PFSK-1 (cell line): ENCODE results near the gene COLQ.

ENCODE experiments used
- POLR2AphosphoS5 ChIP-seq: IDR thresholded peaks from 2 replicates; pipeline ENCODE4 v1.6.1; 2012; ENCODE audit warnings: low read depth, mild to moderate bottlenecking, control low read depth, low read length, moderate library complexity
- SIN3A ChIP-seq: IDR thresholded peaks from 2 replicates; pipeline ENCODE4 v1.6.1; 2012; ENCODE audit warnings: mild to moderate bottlenecking, low read length, moderate library complexity, borderline replicate concordance; ENCODE audit not compliant: insufficient read depth
- TF ChIP-seq, protein P1 (sequence below), 2 experiments: IDR thresholded peaks; 2 replicates each; pipeline versions ENCODE4 v1.6.1 to v1.8.0; 2011 to 2012; ENCODE audit warnings: low read depth in 2 of 2, low read length in 2 of 2, control low read depth in 1 of 2, inconsistent platforms in 1 of 2, mild to moderate bottlenecking in 1 of 2, moderate library complexity in 1 of 2; ENCODE audit not compliant: insufficient read depth in 1 of 2

DNA sequence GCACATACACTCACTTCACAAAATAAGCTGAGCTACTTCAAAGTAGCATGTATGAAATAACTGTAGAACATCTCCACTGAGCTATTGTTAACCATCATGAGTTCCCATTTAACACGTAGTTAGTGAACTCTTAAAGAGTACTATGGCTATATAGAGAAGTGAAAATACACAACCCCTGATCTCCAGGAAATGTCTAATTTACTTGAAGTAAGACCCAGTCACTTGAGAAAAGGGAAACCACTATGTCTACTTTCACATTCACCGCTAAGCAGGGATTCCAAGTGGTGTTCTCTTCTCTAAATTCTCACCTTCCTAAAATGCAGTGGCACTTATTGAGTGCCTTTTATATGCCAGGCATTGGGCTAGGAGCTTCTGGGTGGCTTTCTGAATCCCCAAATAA is 35.0 kb upstream of the COLQ start:
- TF ChIP-seq POLR2AphosphoS5: no peak
- no peak for TF ChIP-seq SIN3A
- TF ChIP-seq, protein P1, sequence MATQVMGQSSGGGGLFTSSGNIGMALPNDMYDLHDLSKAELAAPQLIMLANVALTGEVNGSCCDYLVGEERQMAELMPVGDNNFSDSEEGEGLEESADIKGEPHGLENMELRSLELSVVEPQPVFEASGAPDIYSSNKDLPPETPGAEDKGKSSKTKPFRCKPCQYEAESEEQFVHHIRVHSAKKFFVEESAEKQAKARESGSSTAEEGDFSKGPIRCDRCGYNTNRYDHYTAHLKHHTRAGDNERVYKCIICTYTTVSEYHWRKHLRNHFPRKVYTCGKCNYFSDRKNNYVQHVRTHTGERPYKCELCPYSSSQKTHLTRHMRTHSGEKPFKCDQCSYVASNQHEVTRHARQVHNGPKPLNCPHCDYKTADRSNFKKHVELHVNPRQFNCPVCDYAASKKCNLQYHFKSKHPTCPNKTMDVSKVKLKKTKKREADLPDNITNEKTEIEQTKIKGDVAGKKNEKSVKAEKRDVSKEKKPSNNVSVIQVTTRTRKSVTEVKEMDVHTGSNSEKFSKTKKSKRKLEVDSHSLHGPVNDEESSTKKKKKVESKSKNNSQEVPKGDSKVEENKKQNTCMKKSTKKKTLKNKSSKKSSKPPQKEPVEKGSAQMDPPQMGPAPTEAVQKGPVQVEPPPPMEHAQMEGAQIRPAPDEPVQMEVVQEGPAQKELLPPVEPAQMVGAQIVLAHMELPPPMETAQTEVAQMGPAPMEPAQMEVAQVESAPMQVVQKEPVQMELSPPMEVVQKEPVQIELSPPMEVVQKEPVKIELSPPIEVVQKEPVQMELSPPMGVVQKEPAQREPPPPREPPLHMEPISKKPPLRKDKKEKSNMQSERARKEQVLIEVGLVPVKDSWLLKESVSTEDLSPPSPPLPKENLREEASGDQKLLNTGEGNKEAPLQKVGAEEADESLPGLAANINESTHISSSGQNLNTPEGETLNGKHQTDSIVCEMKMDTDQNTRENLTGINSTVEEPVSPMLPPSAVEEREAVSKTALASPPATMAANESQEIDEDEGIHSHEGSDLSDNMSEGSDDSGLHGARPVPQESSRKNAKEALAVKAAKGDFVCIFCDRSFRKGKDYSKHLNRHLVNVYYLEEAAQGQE (IDR thresholded peaks at IDR 0.05; ENCODE audit: insufficient read depth in 1 of 2, low read depth in 2 of 2, low read length in 2 of 2): no peak
